K562 (cell line): Measurements from ENCODE around the gene UCHL5. TPM values are rescaled to one million over a fixed set of nuclear protein-coding genes. Genes with fewer than 3 reads are reported as not detected.

ENCODE experiments used
- DLX4 ChIP-seq: fragments of 250-450 bp; sonication (Bioruptor Pico); IDR thresholded peaks from 2 replicates; pipeline ENCODE4 v1.6.1; 2021; ENCODE audit warnings: mild to moderate bottlenecking
- EP400 ChIP-seq: fragments of 450-650 bp; IDR thresholded peaks from 2 replicates; pipeline ENCODE4 v1.6.1; 2017; ENCODE audit warnings: antibody characterized with exemption, mild to moderate bottlenecking, moderate library complexity
- ETS2 ChIP-seq: IDR thresholded peaks from 2 replicates; pipeline ENCODE4 v1.6.1; 2016; ENCODE audit warnings: borderline replicate concordance, missing genetic modification characterization, mild to moderate bottlenecking, moderate library complexity, missing compliant biosample characterization; ENCODE audit not compliant: poor library complexity, severe bottlenecking
- HNRNPK ChIP-seq: fragments of 200-400 bp; formaldehyde crosslinking; IDR thresholded peaks from one replicate; pipeline ENCODE4 v1.6.1; 2018; ENCODE audit warnings: mild to moderate bottlenecking, low read depth, low read length; ENCODE audit not compliant: poor library complexity, severe bottlenecking
- MGA ChIP-seq: fragments of 450-650 bp; IDR thresholded peaks from 2 replicates; pipeline ENCODE4 v1.6.1; 2016; ENCODE audit warnings: mild to moderate bottlenecking, moderate library complexity
- MYBL2 ChIP-seq, 2 experiments: fragments of 450-650 bp in 1 of 2; sonication (generic) in 1 of 2; formaldehyde crosslinking in 1 of 2; IDR thresholded peaks; 2 replicates each; pipeline versions ENCODE4 v1.6.1 to v1.8.1; 2017 to 2022; ENCODE audit warnings: borderline replicate concordance in 1 of 2, inconsistent platforms in 1 of 2, low read depth in 1 of 2, mild to moderate bottlenecking in 1 of 2, missing genetic modification reagents in 1 of 2, moderate library complexity in 1 of 2
- TAF1 ChIP-seq: IDR thresholded peaks from 2 replicates; pipeline ENCODE4 v1.6.1; 2011; ENCODE audit warnings: mild to moderate bottlenecking, low read length, moderate library complexity; ENCODE audit not compliant: insufficient read depth, control insufficient read depth, severe bottlenecking; ENCODE audit errors: extremely low read depth
- TGIF2 ChIP-seq: sonication (generic); formaldehyde crosslinking; IDR thresholded peaks from 2 replicates; pipeline ENCODE4 v1.8.1; 2022; ENCODE audit warnings: mild to moderate bottlenecking, missing genetic modification reagents, moderate library complexity
- polyA plus RNA-seq, 8 experiments: library from polyadenylated mRNA; depleted of rRNA in 4 of 8; stranded (reverse) in 5 of 8; unstranded in 3 of 8; fragments of >200 nt; fragmentation: Nextera tagmentation in 2 of 8; fragmentation: Illumina TruSeq in 1 of 8; extraction: Ambion mirVana in 2 of 8; extraction: Trizol in 1 of 8; gene quantifications; 2 replicates each; pipeline versions ENCODE4 v1.2.1 to v1.2.3, GENCODE V29; 2011 to 2014; ENCODE audit warnings: inconsistent platforms in 1 of 8, missing spikeins in 1 of 8
- total RNA-seq, 7 experiments: library from RNA; depleted of rRNA in 6 of 7; stranded (reverse); fragments of >200 nt in 6 of 7; fragmentation: Illumina TruSeq in 2 of 7; extraction: Trizol in 2 of 7; gene quantifications; 2 replicates each; pipeline versions ENCODE4 v1.2.1 to v1.2.3, GENCODE V29; 2011 to 2021; ENCODE audit warnings: low replicate concordance in 1 of 7

Gene UCHL5
- total and polyA plus RNA-seq, 9 of the 15 experiments (the other 6 are each of a cell fraction or from before 2014, with no cell fraction given): 61.0 to 206 (median 122) TPM

GRCh38 chr1:193068013-193068412 is 8.9 kb upstream of the UCHL5 start (continued):
- TF ChIP-seq MGA (0 out of 2 replicates have a peak, but pooled peaks have one; percentile 10), DLX4 (no peak), EP400 (no peak), ETS2 (tag) (no peak), HNRNPK (no peak), TAF1 (no peak), TGIF2 (CRISPR knock-in tag) (no peak), MYBL2 (IDR thresholded peaks at IDR 0.05; ENCODE audit: low read depth) (no peak), MYBL2 (CRISPR knock-in tag; IDR thresholded peaks at IDR 0.05; ENCODE audit: borderline replicate concordance) (no peak)
